ENCODE measurements around the gene MB21D2.

Gene MB21D2

GRCh38 chr3:192866804-192867203 is 50.9 kb downstream of the MB21D2 start:
- no peak overlapping the region for H3K4me2 ChIP-seq (ENCODE audit: low read depth, low read length, poor library complexity, severe bottlenecking)
- H3K4me3 ChIP-seq (ENCODE audit: low read length, poor library complexity, severe bottlenecking) = no peak overlapping the region
- H2AFZ ChIP-seq (ENCODE audit: low read length) = no peak overlapping the region
- no peaks in the 10 kb centered on the region for H3K9me3 ChIP-seq (ENCODE audit: insufficient read depth, low read depth, low read length)
- TF ChIP-seq EZH2phosphoT487 (IDR thresholded peaks at IDR 0.05; ENCODE audit: borderline replicate concordance) = no peak
- TF ChIP-seq CTCF (conservative IDR thresholded peaks at IDR 0.05; ENCODE audit: low read length) = no peak
- no peaks in the 10 kb centered on the region for H3K9me2 ChIP-seq (replicated peaks; ENCODE audit: low read depth, low read length)
- H3K27me3 ChIP-seq (ENCODE audit: insufficient read depth, low read length, poor library complexity, severe bottlenecking) = no peaks in the 10 kb centered on the region
- no peaks in the 10 kb centered on the region for H3K36me3 ChIP-seq (ENCODE audit: insufficient read depth, low read length)
- H3K9ac ChIP-seq (ENCODE audit: low read depth, low read length, poor library complexity, severe bottlenecking) = no peak overlapping the region
- no peaks in the 10 kb centered on the region for H3K4me1 ChIP-seq (ENCODE audit: insufficient read depth, low read length, poor library complexity, severe bottlenecking)
- H4K20me1 ChIP-seq (ENCODE audit: insufficient read depth, low read length, poor library complexity, severe bottlenecking) = no peaks in the 10 kb centered on the region
- H3K79me2 ChIP-seq (ENCODE audit: insufficient read depth, low read length) = no peaks in the 10 kb centered on the region
- no peaks in the 10 kb centered on the region for H3F3A ChIP-seq (ENCODE audit: low read depth)

- Histone ChIP-seq H3F3A (ENCODE audit: low read depth) (no peaks in the 10 kb centered on the region), H3K4me1 (ENCODE audit: insufficient read depth, low read length, poor library complexity, severe bottlenecking) (no peaks in the 10 kb centered on the region), H3K4me3 (ENCODE audit: low read length, poor library complexity, severe bottlenecking) (no peak overlapping the region), H3K9ac (ENCODE audit: low read depth, low read length, poor library complexity, severe bottlenecking) (no peak overlapping the region), H3K4me2 (ENCODE audit: low read depth, low read length, poor library complexity, severe bottlenecking) (no peak overlapping the region), H3K27me3 (ENCODE audit: insufficient read depth, low read length, poor library complexity, severe bottlenecking) (no peaks in the 10 kb centered on the region), H3K9me3 (ENCODE audit: insufficient read depth, low read depth, low read length) (no peaks in the 10 kb centered on the region), H3K79me2 (ENCODE audit: insufficient read depth, low read length) (no peaks in the 10 kb centered on the region), H3K9me2 (replicated peaks; ENCODE audit: low read depth, low read length) (no peaks in the 10 kb centered on the region), H3K36me3 (ENCODE audit: insufficient read depth, low read length) (no peaks in the 10 kb centered on the region), H4K20me1 (ENCODE audit: insufficient read depth, low read length, poor library complexity, severe bottlenecking) (no peaks in the 10 kb centered on the region), H2AFZ (ENCODE audit: low read length) (no peak overlapping the region)
- TF ChIP-seq CTCF (conservative IDR thresholded peaks at IDR 0.05; ENCODE audit: low read length) (no peak), EZH2phosphoT487 (IDR thresholded peaks at IDR 0.05; ENCODE audit: borderline replicate concordance) (no peak)
These were observed 52.7 kb downstream of the MB21D2 start for GRCh38 chr3:192864941-192865340.

GRCh38 chr3:192863091-192863420 is 54.6 kb downstream of the MB21D2 start:
- H3K79me2 ChIP-seq (ENCODE audit: insufficient read depth, low read length) = no peaks in the 10 kb centered on the region
- H4K20me1 ChIP-seq (ENCODE audit: insufficient read depth, low read length, poor library complexity, severe bottlenecking) = no peaks in the 10 kb centered on the region

More at GRCh38 chr3:192863091-192863420, 54.6 kb downstream of the MB21D2 start:
- no peak overlapping the region for H3K9ac ChIP-seq (ENCODE audit: low read depth, low read length, poor library complexity, severe bottlenecking)
- no peaks in the 10 kb centered on the region for H3K4me1 ChIP-seq (ENCODE audit: insufficient read depth, low read length, poor library complexity, severe bottlenecking)
- TF ChIP-seq EZH2phosphoT487 (IDR thresholded peaks at IDR 0.05; ENCODE audit: borderline replicate concordance) (no peak), CTCF (conservative IDR thresholded peaks at IDR 0.05; ENCODE audit: low read length) (no peak)
- H3K4me3 ChIP-seq (ENCODE audit: low read length, poor library complexity, severe bottlenecking) = no peak overlapping the region
- no peak overlapping the region for H3K4me2 ChIP-seq (ENCODE audit: low read depth, low read length, poor library complexity, severe bottlenecking)
- no peak overlapping the region for H2AFZ ChIP-seq (ENCODE audit: low read length)
- no peaks in the 10 kb centered on the region for H3F3A ChIP-seq (ENCODE audit: low read depth)
- no peaks in the 10 kb centered on the region for H3K27me3 ChIP-seq (ENCODE audit: insufficient read depth, low read length, poor library complexity, severe bottlenecking)
- H3K36me3 ChIP-seq (ENCODE audit: insufficient read depth, low read length) = no peaks in the 10 kb centered on the region
- no peaks in the 10 kb centered on the region for H3K9me2 ChIP-seq (replicated peaks; ENCODE audit: low read depth, low read length)
- no peaks in the 10 kb centered on the region for H3K9me3 ChIP-seq (ENCODE audit: insufficient read depth, low read depth, low read length)

Data from Loucy (cell line).